Activated CD4-positive, alpha-beta T cell treated with anti-CD3 and anti-CD28 coated beads, Interleukin-2, amount 50 U/mL, for 4 hours (primary cell): ENCODE data around the gene MEGF11.
"Not testable (repeated sequence)": the region's sequence is repeated elsewhere in the genome, so short reads cannot be mapped to it uniquely, and the experiment has no call there.

Experiments used
- DNase-seq, 2 experiments: peaks; one replicate each; pipeline ENCODE4 v3.0.0-alpha.2; 2020

Gene MEGF11

GRCh38 chr15:66275352-66275751 is 21.8 kb upstream of the MEGF11 start:
- DNase-seq: no peak

DNA sequence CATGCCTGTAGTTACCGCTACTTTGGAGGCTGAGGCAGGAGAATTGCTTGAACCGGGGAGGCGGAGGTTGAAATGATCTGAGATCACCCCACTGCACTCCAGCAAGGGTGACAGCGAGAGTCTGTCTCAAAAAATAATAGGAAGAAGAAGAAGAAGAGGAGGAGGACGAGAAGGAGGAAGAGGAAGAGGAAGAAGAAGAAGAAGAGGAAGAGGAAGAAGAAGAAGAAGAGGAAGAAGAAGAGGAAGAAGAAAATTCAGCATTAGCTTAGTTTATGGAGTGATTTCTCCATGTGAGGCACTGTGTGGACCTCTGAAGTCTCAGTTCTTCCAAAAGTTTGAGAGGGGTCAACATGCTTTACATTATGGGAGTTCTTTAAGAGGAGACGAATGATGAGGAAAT is 17.4 kb upstream of the MEGF11 start:
- DNase-seq: no peak

DNA sequence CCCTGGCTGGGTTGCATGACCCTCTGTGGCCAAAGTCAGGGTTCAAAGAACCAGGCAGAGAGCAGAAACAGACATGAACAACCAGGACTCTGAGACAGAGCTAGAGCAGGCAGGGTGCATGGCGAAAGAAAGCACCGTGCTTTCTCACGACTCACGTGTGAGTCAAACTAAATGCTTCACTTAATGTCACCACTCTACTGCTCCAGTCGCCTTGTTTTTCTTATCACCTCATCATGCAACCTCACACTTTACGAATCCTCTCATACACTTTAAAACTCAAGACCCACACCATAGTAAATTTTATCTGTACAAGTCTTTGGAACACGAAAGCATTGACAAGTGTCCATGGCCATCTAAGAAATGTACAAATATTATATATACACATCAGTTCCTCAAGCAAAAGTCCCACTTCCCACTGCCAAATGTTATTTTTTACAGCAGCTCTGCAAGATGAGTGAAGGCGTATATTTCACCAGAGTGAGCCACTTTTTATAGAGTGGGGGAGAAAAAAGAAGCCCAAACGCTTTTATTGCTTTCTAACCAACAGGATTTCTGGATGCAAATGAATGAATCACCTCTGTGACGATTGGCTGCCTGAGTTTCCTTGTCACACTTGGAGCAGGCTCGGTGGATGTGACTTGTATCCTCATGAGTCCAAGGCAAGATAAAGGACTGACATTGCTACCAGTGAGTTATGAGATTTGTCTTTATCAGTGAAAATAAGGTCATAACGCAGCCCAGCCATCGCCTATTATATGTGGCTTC is 16.0 kb upstream of the MEGF11 start:
- DNase-seq: no peak

DNA sequence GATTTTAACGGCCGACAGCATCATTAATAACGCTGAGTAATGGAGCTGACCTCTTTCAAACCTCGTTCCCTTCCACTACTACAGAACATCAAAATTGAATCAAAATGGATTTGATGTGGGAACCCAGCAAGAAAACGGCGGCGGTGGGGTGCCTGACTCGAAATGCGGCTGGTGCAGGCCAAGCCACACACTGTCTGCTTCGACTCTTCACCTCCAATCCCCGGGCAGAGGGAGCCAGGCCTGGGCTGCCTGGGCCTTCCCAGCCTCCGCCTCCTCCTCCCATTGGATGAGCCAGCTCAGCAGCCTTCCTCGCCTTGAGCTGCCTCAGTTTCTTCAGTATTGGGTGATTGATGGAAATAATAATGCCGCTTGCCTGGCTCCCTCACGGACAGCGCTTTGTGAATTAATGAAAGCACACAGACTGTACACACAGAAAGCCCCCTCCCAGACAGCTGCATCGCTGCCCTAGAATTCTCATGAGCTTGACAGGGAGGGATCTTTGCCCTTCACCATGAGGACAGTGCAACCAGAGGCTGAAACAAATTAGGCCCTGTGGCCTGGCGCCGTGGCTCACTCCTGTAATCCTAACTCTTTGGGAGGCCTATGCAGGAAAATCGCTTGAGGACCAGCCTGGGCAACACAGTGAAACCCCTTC is 11.4 kb upstream of the MEGF11 start:
- no peak for DNase-seq

GRCh38 chr15:66262837-66263236 is 9.3 kb upstream of the MEGF11 start:
- DNase-seq: not testable (repeated sequence)

DNA sequence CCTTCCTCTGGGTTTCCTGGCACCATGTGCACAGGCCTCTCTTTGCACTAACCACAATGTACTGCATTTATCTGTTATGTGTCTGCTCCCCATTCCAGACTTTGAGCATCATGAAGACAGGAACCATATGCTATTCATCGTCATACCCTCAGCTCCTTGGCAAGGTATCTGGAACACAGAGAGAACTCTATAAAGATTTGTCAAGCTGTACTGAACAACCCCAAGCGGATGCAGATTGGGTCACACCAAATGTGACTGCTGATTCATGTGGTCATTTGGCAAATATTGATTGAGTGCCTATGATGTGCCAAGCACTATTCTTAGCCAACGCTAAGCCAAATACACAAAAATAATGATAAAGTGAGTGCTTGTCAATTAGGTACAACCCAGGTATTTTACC is 7.5 kb upstream of the MEGF11 start:
- no peak for DNase-seq

GRCh38 chr15:66256692-66257091 is 3.1 kb upstream of the MEGF11 start:
- DNase-seq: no peak

- no peak for DNase-seq
Measured at GRCh38 chr15:66254951-66255676, 1.6 kb upstream of the MEGF11 start.

DNA sequence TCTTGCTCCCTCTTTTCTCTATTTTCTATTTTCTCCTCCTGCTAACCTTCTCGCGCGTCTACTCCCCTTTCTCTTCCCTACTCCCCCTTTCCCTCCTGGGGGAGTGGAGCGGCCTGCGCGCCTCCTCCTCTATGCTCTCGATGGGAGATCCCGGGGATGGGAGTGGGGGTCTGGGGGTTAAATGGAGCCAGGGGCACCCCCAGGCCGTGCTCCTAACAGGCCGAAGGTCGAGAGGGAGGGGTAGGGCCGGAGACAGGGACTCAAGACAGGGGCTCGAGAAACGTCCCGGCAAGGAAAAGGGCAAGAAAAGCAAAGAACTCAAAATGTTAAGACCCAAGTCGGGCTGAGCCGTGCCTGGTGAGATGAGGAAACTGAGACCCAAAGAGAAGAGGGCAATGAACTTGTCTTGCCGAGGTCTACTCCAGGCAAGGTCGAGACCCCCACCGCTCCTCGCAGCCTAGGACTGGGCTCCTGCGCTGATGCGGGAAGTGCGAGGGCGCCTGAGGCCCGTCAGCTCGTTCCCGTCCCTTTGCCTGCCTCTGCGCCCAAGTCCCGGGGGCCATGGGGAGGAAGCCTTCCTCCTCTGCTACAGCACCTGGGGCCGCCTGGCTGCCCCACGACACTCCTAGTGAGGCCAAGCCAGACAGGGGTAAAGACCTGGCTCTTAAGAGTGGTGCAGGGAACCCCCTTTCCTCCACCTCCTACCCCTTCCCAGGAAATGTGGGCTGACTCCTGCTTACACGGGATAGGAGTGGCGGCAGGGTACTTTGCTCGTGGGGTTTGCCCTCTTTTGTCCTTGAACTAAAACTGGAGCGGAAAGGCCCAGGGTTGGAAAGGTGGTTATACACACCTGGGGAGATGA is 770 bp upstream of the MEGF11 start:
- no peak for DNase-seq

- DNase-seq: no peak
Measured at GRCh38 chr15:66252685-66253417, 699 bp downstream of the MEGF11 start.

GRCh38 chr15:66251790-66252684 is 1.5 kb downstream of the MEGF11 start:
- peak; percentile 18 to 33 for DNase-seq

- no peak for DNase-seq
Measured at GRCh38 chr15:66251065-66251789, 2.3 kb downstream of the MEGF11 start.

DNA sequence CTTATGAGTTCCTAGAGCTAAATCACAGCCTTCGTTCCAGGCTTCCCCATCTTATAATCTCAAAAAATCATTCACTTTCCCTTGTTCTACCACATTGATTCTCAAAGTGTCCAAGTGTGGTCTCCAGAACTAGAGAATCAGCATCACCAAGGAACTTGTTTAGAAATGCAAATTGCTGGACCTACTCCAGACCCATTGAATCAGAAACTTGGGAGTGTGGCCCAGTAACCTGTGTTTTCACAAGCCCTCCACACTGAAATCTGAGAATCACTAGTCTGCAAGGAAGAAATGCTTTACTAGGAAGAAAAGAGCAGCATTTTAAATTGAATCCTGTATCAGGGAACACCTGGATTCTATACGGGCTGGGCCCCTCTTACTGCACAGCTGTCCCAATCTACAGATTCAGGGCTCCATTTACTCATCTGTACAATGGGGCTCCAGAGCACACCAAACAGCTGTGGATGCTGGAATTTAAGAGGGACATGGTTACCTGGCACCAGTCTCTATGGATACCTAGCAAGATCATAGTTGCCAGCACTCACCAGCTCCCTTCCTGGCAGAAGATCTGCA is 3.9 kb downstream of the MEGF11 start:
- no peak for DNase-seq

- no peak for DNase-seq
Measured at GRCh38 chr15:66246937-66247336, 6.6 kb downstream of the MEGF11 start.

DNA sequence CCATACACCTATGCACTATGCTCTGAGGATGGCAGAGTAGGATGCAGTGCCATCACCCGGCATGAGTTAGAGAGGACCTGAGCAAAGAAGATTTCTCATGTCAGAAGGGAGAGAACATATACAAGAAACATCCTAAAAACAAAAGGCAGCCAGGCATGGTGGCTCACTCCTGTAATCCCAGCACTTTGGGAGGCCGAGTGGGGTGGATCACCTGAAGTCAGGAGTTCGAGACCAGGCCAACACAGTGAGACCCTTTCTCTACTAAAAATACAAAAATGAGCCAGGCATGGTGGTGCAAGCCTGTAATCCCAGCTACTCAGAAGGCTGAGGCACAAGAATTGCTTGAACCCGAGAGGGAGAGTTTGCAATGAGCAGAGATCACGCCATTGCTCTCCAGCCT is 7.7 kb downstream of the MEGF11 start:
- not testable (repeated sequence) for DNase-seq

GRCh38 chr15:66241908-66242285 is 11.7 kb downstream of the MEGF11 start:
- no peak for DNase-seq

- DNase-seq: no peak
Measured at GRCh38 chr15:66241087-66241907, 12.3 kb downstream of the MEGF11 start.

DNA sequence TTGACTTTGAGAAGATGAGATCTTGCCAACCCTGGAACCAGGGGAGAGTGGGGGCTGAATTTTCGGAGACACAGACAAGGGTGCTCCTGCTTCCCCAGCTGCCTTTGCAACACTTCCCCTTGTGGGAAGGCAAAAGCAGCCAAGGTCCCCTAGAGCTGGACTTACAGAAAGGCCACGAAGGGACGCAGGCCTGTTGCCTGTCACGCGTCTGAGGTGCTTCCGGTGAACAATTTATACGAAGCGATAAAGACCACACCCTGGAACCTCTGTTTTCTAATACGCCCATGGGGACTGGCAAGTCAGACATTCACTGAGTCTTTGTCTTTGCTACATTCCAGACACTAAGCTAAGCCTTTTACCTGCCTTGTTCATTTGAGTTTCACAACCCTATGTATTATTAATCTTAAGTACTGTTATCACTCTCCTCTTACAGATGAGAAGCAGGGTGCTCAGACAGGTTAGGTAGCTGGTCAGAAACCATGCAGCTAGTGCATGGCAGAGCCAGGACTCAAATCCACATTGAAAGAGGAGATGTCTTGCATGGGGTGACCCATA is 13.2 kb downstream of the MEGF11 start:
- no peak for DNase-seq

DNA sequence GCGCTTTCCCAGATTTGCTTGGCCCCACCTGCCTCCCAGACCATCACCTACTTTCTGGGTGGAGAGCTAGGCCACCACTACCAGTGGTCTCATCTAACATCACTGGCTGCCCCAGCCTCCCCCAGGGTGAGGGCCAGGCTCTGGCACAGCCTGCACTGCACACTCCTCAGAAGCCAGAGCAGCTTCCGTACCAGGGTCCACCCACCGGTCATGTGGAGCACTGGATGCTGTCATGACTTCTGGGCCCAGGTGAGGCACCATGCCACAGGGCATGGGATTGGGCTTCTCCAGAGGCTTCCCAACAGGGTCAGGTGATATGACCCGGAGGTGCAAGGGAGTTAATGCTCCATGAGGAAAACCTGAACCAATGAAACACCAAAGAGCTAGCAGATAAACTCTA is 14.0 kb downstream of the MEGF11 start:
- no peak for DNase-seq
